HepG2 (cell line): ENCODE measurements around the gene DOCK9. TPM values are rescaled to one million over a fixed set of nuclear protein-coding genes. Genes with fewer than 3 reads are reported as not detected.

ENCODE experiments used
- ATAC-seq: fragments of 200-7000 bp; cut with Tn5 transposase; 3 replicates; pipeline ENCODE4 v1.9.1; 2020; ENCODE audit warnings: mild to moderate bottlenecking, moderate library complexity
- BruUV-seq: library from RNA; stranded (reverse); fragments of 400-500 nt; replicated peaks from 2 replicates; lab custom pipeline; 2021; lab: Mats Ljungman, UMichigan
- CTCF ChIA-PET: fragments of 300-600 bp; formaldehyde crosslinking; extraction: SDS; loops from one replicate; lab custom pipeline; 2021; ENCODE audit warnings: low total read pairs, inconsistent platforms, low intra/inter-chr PET ratio; lab: Yijun Ruan, JAX
- POLR2A ChIA-PET: fragments of 350-600 bp; sonication (Branson Sonifier 250); formaldehyde crosslinking; loops from one replicate; lab custom pipeline; 2020; ENCODE audit warnings: antibody characterized with exemption, inconsistent platforms; lab: Yijun Ruan, JAX
- DNase-seq: peaks from one replicate; pipeline ENCODE4 v3.0.0-alpha.2; 2015; ENCODE audit warnings: low spot score
- FAIRE-seq: peaks from 3 replicates; lab custom pipeline; 2011; peaks lifted over from hg19 to GRCh38; lab: Jason Lieb, UNC
- H2AFZ ChIP-seq: one replicate; pipeline ENCODE4 v1.6.1; 2011; ENCODE audit warnings: low read length, inconsistent platforms
- H3K27ac ChIP-seq: fragments of 300-600 bp; 3 replicates; pipeline ENCODE4 v1.8.0; 2011; ENCODE audit warnings: mixed run types, mild to moderate bottlenecking, mixed read lengths, low read length, inconsistent platforms; ENCODE audit not compliant: insufficient read depth; ENCODE audit errors: extremely low read length
- H3K27me3 ChIP-seq, 2 experiments: fragments of 200-600 bp in 1 of 2; 2 replicates in 1 of 2; 3 replicates in 1 of 2; pipeline versions ENCODE4 v1.6.0 to v1.8.0; 2011; ENCODE audit warnings: low read length in 2 of 2, mild to moderate bottlenecking in 2 of 2, moderate library complexity in 2 of 2, inconsistent platforms in 1 of 2; ENCODE audit not compliant: insufficient read depth in 2 of 2, control insufficient read depth in 1 of 2
- H3K36me3 ChIP-seq, 2 experiments: fragments of 200-600 bp in 1 of 2; replicated peaks in 1 of 2; 2 replicates in 1 of 2; 3 replicates in 1 of 2; pipeline versions ENCODE4 v1.5.1 to v1.8.0; 2011; ENCODE audit warnings: low read length in 2 of 2, inconsistent platforms in 1 of 2; ENCODE audit not compliant: insufficient read depth in 2 of 2, control insufficient read depth in 1 of 2
- H3K4me1 ChIP-seq: 2 replicates; pipeline ENCODE4 v1.5.1; 2012; ENCODE audit warnings: low read length, inconsistent platforms; ENCODE audit not compliant: insufficient read depth
- H3K4me2 ChIP-seq: 2 replicates; pipeline ENCODE4 v1.6.0; 2011; ENCODE audit warnings: low read depth, low read length, inconsistent platforms
- H3K4me3 ChIP-seq, 3 experiments: fragments of 200-600 bp in 1 of 3; sonication (generic), shearing (Covaris generic) in 1 of 3; replicated peaks in 1 of 3; 2 replicates each; pipeline ENCODE4 v1.5.1; 2011 to 2016; ENCODE audit warnings: low read length in 3 of 3, inconsistent platforms in 2 of 3, low read depth in 2 of 3, mild to moderate bottlenecking in 2 of 3, control low read depth in 1 of 3, mixed read lengths in 1 of 3; ENCODE audit not compliant: insufficient read depth in 1 of 3
- H3K79me2 ChIP-seq: one replicate; pipeline ENCODE4 v1.6.1; 2011; ENCODE audit warnings: low read length, inconsistent platforms; ENCODE audit not compliant: insufficient read depth
- H3K9ac ChIP-seq: 2 replicates; pipeline ENCODE4 v1.6.0; 2011; ENCODE audit warnings: mild to moderate bottlenecking, low read depth, low read length, inconsistent platforms; ENCODE audit not compliant: insufficient read depth
- H3K9me3 ChIP-seq: 2 replicates; pipeline ENCODE4 v1.5.1; 2012; ENCODE audit warnings: mild to moderate bottlenecking, low read length
- H4K20me1 ChIP-seq: 2 replicates; pipeline ENCODE4 v1.6.0; 2011; ENCODE audit warnings: inconsistent platforms, mild to moderate bottlenecking, low read length, moderate library complexity; ENCODE audit not compliant: insufficient read depth
- ATF2 ChIP-seq: sonication (generic); formaldehyde crosslinking; IDR thresholded peaks from 2 replicates; pipeline ENCODE4 v1.4.0; 2020; ENCODE audit warnings: missing genetic modification reagents
- ATM ChIP-seq: fragments of 450-650 bp; IDR thresholded peaks from 2 replicates; pipeline ENCODE4 v1.7.1; 2017; ENCODE audit warnings: mild to moderate bottlenecking, borderline replicate concordance
- BRD4 ChIP-seq: sonication (generic); formaldehyde crosslinking; IDR thresholded peaks from 2 replicates; pipeline ENCODE4 v1.4.0; 2020; ENCODE audit warnings: missing genetic modification reagents
- CBX5 ChIP-seq: sonication (generic); formaldehyde crosslinking; IDR thresholded peaks from 2 replicates; pipeline ENCODE4 v1.4.0; 2020; ENCODE audit warnings: missing genetic modification reagents, borderline replicate concordance
- CEBPZ ChIP-seq: IDR thresholded peaks from 2 replicates; pipeline ENCODE4 v1.6.1; 2012; ENCODE audit warnings: low read length, improper control_type of control experiment
- IKZF5 ChIP-seq: IDR thresholded peaks from 2 replicates; pipeline ENCODE4 v1.6.1; 2018; ENCODE audit warnings: missing genetic modification reagents, mild to moderate bottlenecking, missing compliant biosample characterization
- KMT2B ChIP-seq: IDR thresholded peaks from 2 replicates; pipeline ENCODE4 v1.6.1; 2016; ENCODE audit warnings: missing genetic modification reagents, missing compliant biosample characterization
- STAT6 ChIP-seq: sonication (generic); formaldehyde crosslinking; IDR thresholded peaks from 2 replicates; pipeline ENCODE4 v1.4.0; 2020; ENCODE audit warnings: missing genetic modification reagents, mild to moderate bottlenecking, borderline replicate concordance
- ZNF253 ChIP-seq: sonication (generic); formaldehyde crosslinking; IDR thresholded peaks from 2 replicates; pipeline ENCODE4 v1.8.0; 2022; ENCODE audit warnings: mild to moderate bottlenecking, missing genetic modification reagents, borderline replicate concordance
- ZNF460 ChIP-seq: sonication (generic); formaldehyde crosslinking; IDR thresholded peaks from 2 replicates; pipeline ENCODE4 v1.5.1; 2020; ENCODE audit warnings: missing genetic modification reagents, mild to moderate bottlenecking, borderline replicate concordance
- ZNF768 ChIP-seq: sonication (generic); formaldehyde crosslinking; IDR thresholded peaks from 2 replicates; pipeline ENCODE4 v1.4.0; 2020; ENCODE audit warnings: missing genetic modification reagents
- ZNF781 ChIP-seq: sonication (generic); formaldehyde crosslinking; IDR thresholded peaks from 2 replicates; pipeline ENCODE4 v1.5.1; 2020; ENCODE audit warnings: borderline replicate concordance, mild to moderate bottlenecking, missing genetic modification reagents; ENCODE audit errors: not compliant biosample characterization
- ZNF878 ChIP-seq: sonication (generic); formaldehyde crosslinking; IDR thresholded peaks from 2 replicates; pipeline ENCODE4 v1.8.1; 2023; ENCODE audit warnings: mild to moderate bottlenecking, missing genetic modification reagents, moderate library complexity
- ZUFSP ChIP-seq: sonication (generic); formaldehyde crosslinking; IDR thresholded peaks from 2 replicates; pipeline ENCODE4 v1.9.0; 2021; ENCODE audit warnings: missing genetic modification reagents, mild to moderate bottlenecking, borderline replicate concordance
- WGBS: methylation state at CpG from one replicate; pipeline ENCODE4 v1.1.6; 2017; ENCODE audit warnings: low lambda C conversion rate; 5-methylcytosine and 5-hydroxymethylcytosine counted together
- in situ Hi-C: cut with HindIII; loops from 2 replicates; pipeline ENCODE4 v1.10.0; 2017; ENCODE audit warnings: low pct_unique_long_range_greater_than_20kb; ENCODE audit not compliant: extremely low pct_ligation_motif_present
- intact Hi-C: fragments of 100-400 bp; cut with micrococcal nuclease; formaldehyde crosslinking; loops from one replicate; pipeline ENCODE4 v1.10.0; 2022; ENCODE audit not compliant: unreplicated experiment
- polyA plus RNA-seq, 8 experiments: library from polyadenylated mRNA; depleted of rRNA in 3 of 8; stranded (reverse) in 7 of 8; unstranded in 1 of 8; fragments of >200 nt; fragmentation: Illumina TruSeq in 4 of 8; extraction: Trizol in 4 of 8; gene quantifications; 2 replicates each; pipeline versions ENCODE4 v1.2.1 to v1.2.3, GENCODE V29; 2011 to 2016; ENCODE audit warnings: low read depth in 4 of 8, missing spikeins in 1 of 8, mixed read lengths in 1 of 8; ENCODE audit not compliant: insufficient read depth in 1 of 8
- total RNA-seq, 5 experiments: library from RNA; depleted of rRNA; stranded (reverse); fragments of >200 nt; fragmentation: Illumina TruSeq; extraction: Trizol; gene quantifications; 2 replicates each; pipeline ENCODE4 v1.2.3, GENCODE V29; 2016; ENCODE audit warnings: low read depth in 1 of 5

Gene DOCK9
- total and polyA plus RNA-seq, 2 of the 13 experiments (the other 11 are each of a cell fraction or from before 2014, with no cell fraction given): 0.44 to 0.97 TPM

- Histone ChIP-seq H3K9me3 (no peaks in the 10 kb centered on the region), H4K20me1 (no peaks in the 10 kb centered on the region), H3K27me3 (no peaks in the 10 kb centered on the region), H3K4me3 (no peak overlapping the region), H3K36me3 (no peaks in the 10 kb centered on the region), H3K4me1 (peaks cover 35% of the 10 kb centered on the region), H3K9ac (no peak overlapping the region), H3K79me2 (no peaks in the 10 kb centered on the region), H3K27ac (no peak overlapping the region), H3K4me2 (no peak overlapping the region), H2AFZ (no peak overlapping the region)
- no TSS peak for BruUV-seq
- FAIRE-seq (no peak), DNase-seq (no peak), ATAC-seq (no peak)
- WGBS: 67% methylated on average over 6 of the region's 6 CpGs
- in situ Hi-C loops (no loop called here), intact Hi-C loops (no loop called here)
- POLR2A ChIA-PET: no interaction called here
- TF ChIP-seq ZNF253 (CRISPR knock-in tag): no peak
- TF ChIP-seq STAT6 (CRISPR knock-in tag): no peak
- TF ChIP-seq CBX5 (CRISPR knock-in tag): no peak
- no peak for TF ChIP-seq ATM
- no peak for TF ChIP-seq IKZF5 (CRISPR knock-in tag)
- TF ChIP-seq ZNF768 (CRISPR knock-in tag): no peak
- TF ChIP-seq BRD4 (CRISPR knock-in tag): no peak
- TF ChIP-seq ZNF460 (CRISPR knock-in tag): no peak
- no peak for TF ChIP-seq ZNF781 (CRISPR knock-in tag)
- TF ChIP-seq ZUFSP (CRISPR knock-in tag): no peak
- TF ChIP-seq ATF2 (CRISPR knock-in tag): no peak
- TF ChIP-seq ZNF878 (CRISPR knock-in tag): no peak
- no peak for TF ChIP-seq KMT2B (CRISPR knock-in tag)
- no peak for TF ChIP-seq CEBPZ
- CTCF ChIA-PET: no interaction called here
These were observed 7.7 kb upstream of the DOCK9 start for GRCh38 chr13:98985591-98985990.
